Panc1 (cell line): ENCODE data around the gene OR51B4. TPM values are rescaled to one million over a fixed set of nuclear protein-coding genes. Genes with fewer than 3 reads are reported as not detected.

ENCODE experiments used
- ATAC-seq: fragments of 200-7000 bp; cut with Tn5 transposase; 2 replicates; pipeline ENCODE4 v1.9.1; 2020; ENCODE audit warnings: mild to moderate bottlenecking, moderate library complexity
- BruUV-seq: library from RNA; stranded (reverse); fragments of 400-500 nt; replicated peaks from 2 replicates; lab custom pipeline; 2021; lab: Mats Ljungman, UMichigan
- CTCF ChIA-PET: fragments of 300-600 bp; sonication (Branson Sonifier 250); formaldehyde crosslinking; loops from one replicate; lab custom pipeline; 2022; ENCODE audit warnings: antibody characterized with exemption; lab: Charles Lee
- POLR2A ChIA-PET: fragments of 300-600 bp; sonication (Branson Sonifier 250); formaldehyde crosslinking; loops from one replicate; lab custom pipeline; 2022; ENCODE audit warnings: antibody characterized with exemption; lab: Charles Lee
- DNase-seq: peaks from one replicate; pipeline ENCODE4 v3.0.0-alpha.2; 2010; ENCODE audit warnings: low read depth, low spot score
- H3K27ac ChIP-seq: 2 replicates; pipeline ENCODE4 v1.5.1; 2011; ENCODE audit warnings: mild to moderate bottlenecking, low read length, inconsistent platforms
- H3K27me3 ChIP-seq: fragments of 200-500 bp; sonication (Bioruptor generic); 2 replicates; pipeline ENCODE4 v1.6.0; 2014; ENCODE audit warnings: low read length, inconsistent platforms; ENCODE audit not compliant: control insufficient read depth, insufficient read depth
- H3K36me3 ChIP-seq: fragments of 200-500 bp; sonication (Bioruptor generic); 2 replicates; pipeline ENCODE4 v1.5.1; 2014; ENCODE audit warnings: inconsistent platforms, mild to moderate bottlenecking, low read length, moderate library complexity; ENCODE audit not compliant: control insufficient read depth, insufficient read depth
- H3K4me1 ChIP-seq: 2 replicates; pipeline ENCODE4 v1.5.1; 2011; ENCODE audit warnings: inconsistent platforms, mild to moderate bottlenecking, low read length, moderate library complexity; ENCODE audit not compliant: control insufficient read depth, insufficient read depth
- H3K4me3 ChIP-seq, 2 experiments: 2 replicates each; pipeline ENCODE4 v1.5.1; 2011 to 2012; ENCODE audit warnings: low read depth in 2 of 2, low read length in 2 of 2, mild to moderate bottlenecking in 2 of 2, inconsistent platforms in 1 of 2, moderate library complexity in 1 of 2
- H3K9me3 ChIP-seq: fragments of 200-500 bp; sonication (Bioruptor generic); 2 replicates; pipeline ENCODE4 v1.5.1; 2014; ENCODE audit warnings: low read depth, mild to moderate bottlenecking, inconsistent platforms, low read length, moderate library complexity; ENCODE audit not compliant: control insufficient read depth, insufficient read depth
- POLR2AphosphoS5 ChIP-seq: IDR thresholded peaks from 2 replicates; pipeline ENCODE4 v1.6.1; 2012; ENCODE audit warnings: mild to moderate bottlenecking, low read depth, low read length, moderate library complexity
- SIN3A ChIP-seq: IDR thresholded peaks from 2 replicates; pipeline ENCODE4 v1.6.1; 2012; ENCODE audit warnings: low read depth, mild to moderate bottlenecking, low read length, moderate library complexity, borderline replicate concordance; ENCODE audit not compliant: insufficient read depth
- TCF7L2 ChIP-seq: IDR thresholded peaks from 2 replicates; pipeline ENCODE4 v1.6.1; 2011; ENCODE audit warnings: mild to moderate bottlenecking, low read depth, low read length, inconsistent platforms
- in situ Hi-C: cut with HindIII; loops from 2 replicates; pipeline ENCODE4 v1.10.0; 2016; ENCODE audit warnings: low sequenced_read_pairs, low pct_unique_long_range_greater_than_20kb
- intact Hi-C: fragments of 100-400 bp; cut with micrococcal nuclease; formaldehyde crosslinking; loops from one replicate; pipeline ENCODE4 v1.10.0; 2022; ENCODE audit not compliant: unreplicated experiment
- total RNA-seq: library from RNA; stranded (reverse); gene quantifications from one replicate; pipeline ENCODE4 v1.2.1, GENCODE V29; 2021; ENCODE audit not compliant: unreplicated experiment
- TF ChIP-seq, protein P1 (sequence below): fragments of 450-650 bp; IDR thresholded peaks from 2 replicates; pipeline ENCODE4 v1.5.1; 2017; ENCODE audit warnings: mild to moderate bottlenecking
- TF ChIP-seq, protein P2 (sequence below), 2 experiments: IDR thresholded peaks; 2 replicates each; pipeline ENCODE4 v1.6.1; 2011 to 2012; ENCODE audit warnings: low read depth in 2 of 2, control low read depth in 1 of 2, low read length in 1 of 2, mild to moderate bottlenecking in 1 of 2, moderate library complexity in 1 of 2; ENCODE audit not compliant: insufficient read depth in 1 of 2

The OR51B4 gene
- total RNA-seq, 1 experiment from 2014 or later, result not detected

DNA sequence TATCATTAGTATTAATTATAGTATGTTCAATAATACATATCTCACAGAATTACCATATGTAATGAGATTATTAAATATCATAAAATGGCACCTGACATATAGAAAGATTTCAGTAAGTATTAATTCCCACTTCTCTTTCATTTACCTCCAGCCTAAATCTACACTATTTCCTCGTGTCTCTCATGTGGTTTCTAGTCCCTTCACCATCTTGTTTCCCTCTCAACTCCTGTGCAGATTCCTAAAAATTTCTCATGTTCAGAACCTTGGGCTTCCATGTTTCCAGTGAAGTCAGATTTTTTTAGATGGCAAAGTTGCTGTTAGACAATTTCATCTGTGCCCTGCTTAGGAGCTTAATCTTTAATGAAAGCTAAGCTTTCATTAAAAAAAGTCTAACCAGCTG lies 17.9 kb downstream of the OR51B4 start:
- Histone ChIP-seq H3K4me1 (peaks cover 7% of the 10 kb centered on the region; the same call in 1 of the 2 replicates), H3K4me3 (no peak overlapping the region), H3K9me3 (no peaks in the 10 kb centered on the region), H3K27ac (no peak overlapping the region), H3K27me3 (no peaks in the 10 kb centered on the region), H3K36me3 (no peaks in the 10 kb centered on the region)
- BruUV-seq, result no TSS peak
- TF ChIP-seq TCF7L2 (no peak), SIN3A (no peak), POLR2AphosphoS5 (no peak)
- TF ChIP-seq, protein P1, sequence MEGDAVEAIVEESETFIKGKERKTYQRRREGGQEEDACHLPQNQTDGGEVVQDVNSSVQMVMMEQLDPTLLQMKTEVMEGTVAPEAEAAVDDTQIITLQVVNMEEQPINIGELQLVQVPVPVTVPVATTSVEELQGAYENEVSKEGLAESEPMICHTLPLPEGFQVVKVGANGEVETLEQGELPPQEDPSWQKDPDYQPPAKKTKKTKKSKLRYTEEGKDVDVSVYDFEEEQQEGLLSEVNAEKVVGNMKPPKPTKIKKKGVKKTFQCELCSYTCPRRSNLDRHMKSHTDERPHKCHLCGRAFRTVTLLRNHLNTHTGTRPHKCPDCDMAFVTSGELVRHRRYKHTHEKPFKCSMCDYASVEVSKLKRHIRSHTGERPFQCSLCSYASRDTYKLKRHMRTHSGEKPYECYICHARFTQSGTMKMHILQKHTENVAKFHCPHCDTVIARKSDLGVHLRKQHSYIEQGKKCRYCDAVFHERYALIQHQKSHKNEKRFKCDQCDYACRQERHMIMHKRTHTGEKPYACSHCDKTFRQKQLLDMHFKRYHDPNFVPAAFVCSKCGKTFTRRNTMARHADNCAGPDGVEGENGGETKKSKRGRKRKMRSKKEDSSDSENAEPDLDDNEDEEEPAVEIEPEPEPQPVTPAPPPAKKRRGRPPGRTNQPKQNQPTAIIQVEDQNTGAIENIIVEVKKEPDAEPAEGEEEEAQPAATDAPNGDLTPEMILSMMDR, result no peak
- TF ChIP-seq, protein P2, sequence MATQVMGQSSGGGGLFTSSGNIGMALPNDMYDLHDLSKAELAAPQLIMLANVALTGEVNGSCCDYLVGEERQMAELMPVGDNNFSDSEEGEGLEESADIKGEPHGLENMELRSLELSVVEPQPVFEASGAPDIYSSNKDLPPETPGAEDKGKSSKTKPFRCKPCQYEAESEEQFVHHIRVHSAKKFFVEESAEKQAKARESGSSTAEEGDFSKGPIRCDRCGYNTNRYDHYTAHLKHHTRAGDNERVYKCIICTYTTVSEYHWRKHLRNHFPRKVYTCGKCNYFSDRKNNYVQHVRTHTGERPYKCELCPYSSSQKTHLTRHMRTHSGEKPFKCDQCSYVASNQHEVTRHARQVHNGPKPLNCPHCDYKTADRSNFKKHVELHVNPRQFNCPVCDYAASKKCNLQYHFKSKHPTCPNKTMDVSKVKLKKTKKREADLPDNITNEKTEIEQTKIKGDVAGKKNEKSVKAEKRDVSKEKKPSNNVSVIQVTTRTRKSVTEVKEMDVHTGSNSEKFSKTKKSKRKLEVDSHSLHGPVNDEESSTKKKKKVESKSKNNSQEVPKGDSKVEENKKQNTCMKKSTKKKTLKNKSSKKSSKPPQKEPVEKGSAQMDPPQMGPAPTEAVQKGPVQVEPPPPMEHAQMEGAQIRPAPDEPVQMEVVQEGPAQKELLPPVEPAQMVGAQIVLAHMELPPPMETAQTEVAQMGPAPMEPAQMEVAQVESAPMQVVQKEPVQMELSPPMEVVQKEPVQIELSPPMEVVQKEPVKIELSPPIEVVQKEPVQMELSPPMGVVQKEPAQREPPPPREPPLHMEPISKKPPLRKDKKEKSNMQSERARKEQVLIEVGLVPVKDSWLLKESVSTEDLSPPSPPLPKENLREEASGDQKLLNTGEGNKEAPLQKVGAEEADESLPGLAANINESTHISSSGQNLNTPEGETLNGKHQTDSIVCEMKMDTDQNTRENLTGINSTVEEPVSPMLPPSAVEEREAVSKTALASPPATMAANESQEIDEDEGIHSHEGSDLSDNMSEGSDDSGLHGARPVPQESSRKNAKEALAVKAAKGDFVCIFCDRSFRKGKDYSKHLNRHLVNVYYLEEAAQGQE (IDR thresholded peaks at IDR 0.05; ENCODE audit: insufficient read depth in 1 of 2, low read depth in 2 of 2, low read length in 1 of 2), result no peak
- intact Hi-C loops (loop anchor here (10.0 kb wide), 1 partner anchor 1099 kb away; no protein-coding TSS in a partner anchor), in situ Hi-C loops (no loop called here)
- CTCF ChIA-PET, result no interaction called here
- no peak for ATAC-seq
- POLR2A ChIA-PET, result interaction anchor here (0.5 kb wide), 1 partner anchor 140 kb away, joined by 3 read pairs; no protein-coding TSS in a partner anchor
- no peak for DNase-seq

DNA sequence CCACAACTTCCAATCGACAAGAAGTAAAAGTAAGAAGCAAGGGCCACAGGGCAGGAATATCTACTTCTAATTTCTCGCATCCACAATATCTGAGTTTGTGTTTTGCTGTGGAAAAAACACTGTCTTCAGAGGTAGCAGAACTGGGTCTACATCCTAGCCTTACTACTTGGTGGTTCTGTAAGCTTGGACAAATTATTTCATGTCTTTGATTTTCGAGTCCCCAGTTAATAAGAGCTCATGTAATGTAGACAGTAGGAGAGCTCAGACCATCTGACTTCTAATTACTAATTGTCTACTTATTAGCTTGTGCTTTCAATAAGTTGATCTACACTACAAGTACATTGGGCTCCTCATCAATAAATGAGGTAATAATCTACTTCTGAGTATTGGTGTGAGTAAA lies 18.7 kb downstream of the OR51B4 start:
- H3K4me3 ChIP-seq, result no peak overlapping the region
- in situ Hi-C loops (no loop called here), intact Hi-C loops (loop anchor here (10.0 kb wide), 1 partner anchor 1098 kb away; no protein-coding TSS in a partner anchor)
- H3K4me1 ChIP-seq, result peaks cover 7% of the 10 kb centered on the region; the same call in 1 of the 2 replicates
- BruUV-seq, result no TSS peak
- CTCF ChIA-PET, result no interaction called here
- no peaks in the 10 kb centered on the region for H3K27me3 ChIP-seq
- no peak overlapping the region for H3K27ac ChIP-seq
- DNase-seq (no peak), ATAC-seq (no peak)
- TF ChIP-seq SIN3A, result no peak
- TF ChIP-seq TCF7L2, result no peak
- TF ChIP-seq, protein P1, result no peak
- TF ChIP-seq, protein P2 (IDR thresholded peaks at IDR 0.05; ENCODE audit: insufficient read depth in 1 of 2, low read depth in 2 of 2, low read length in 1 of 2), result no peak
- no peak for TF ChIP-seq POLR2AphosphoS5
- no peaks in the 10 kb centered on the region for H3K9me3 ChIP-seq
- no peaks in the 10 kb centered on the region for H3K36me3 ChIP-seq
- POLR2A ChIA-PET, result no interaction called here
